Progenitor cell of endocrine pancreas (in vitro differentiated cells): ENCODE results near the gene LRMDA. TPM values are rescaled to one million over a fixed set of nuclear protein-coding genes. Genes with fewer than 3 reads are reported as not detected.

ENCODE experiments used
- DNase-seq: peaks from one replicate; pipeline ENCODE4 v3.0.0; 2021; ENCODE audit warnings: low spot score; ENCODE audit not compliant: unreplicated experiment
- H3K27ac Mint-ChIP-seq: 2 replicates; pipeline ENCODE4 v1.8.0; 2021; ENCODE audit warnings: mild to moderate bottlenecking, moderate library complexity, mixed read lengths
- H3K27me3 Mint-ChIP-seq: 2 replicates; pipeline ENCODE4 v1.8.0; 2021; ENCODE audit warnings: mixed read lengths
- H3K36me3 Mint-ChIP-seq: 2 replicates; pipeline ENCODE4 v1.8.0; 2022; ENCODE audit warnings: mixed read lengths; ENCODE audit not compliant: insufficient read depth
- H3K4me1 Mint-ChIP-seq: 2 replicates; pipeline ENCODE4 v1.8.0; 2021; ENCODE audit warnings: low read depth, mixed read lengths
- H3K4me3 Mint-ChIP-seq: 2 replicates; pipeline ENCODE4 v1.8.0; 2021; ENCODE audit warnings: low read depth, mild to moderate bottlenecking, moderate library complexity, mixed read lengths
- H3K9me3 Mint-ChIP-seq: 2 replicates; pipeline ENCODE4 v1.8.0; 2021; ENCODE audit warnings: low read depth, mixed read lengths
- total RNA-seq: library from RNA; stranded (reverse); gene quantifications from 2 replicates; pipeline ENCODE4 v1.2.1, GENCODE V29; 2021
- TF ChIP-seq, protein P1 (sequence below): fragments of 200-600 bp; sonication (generic); IDR thresholded peaks from one replicate; pipeline ENCODE4 v1.5.0; 2021; ENCODE audit warnings: antibody characterized with exemption, mild to moderate bottlenecking; ENCODE audit not compliant: unreplicated experiment

Gene LRMDA
- total RNA-seq, 1 donor from 2014 or later, result 6.5 TPM

- Mint-ChIP-seq H3K27ac (no peak overlapping the region), H3K9me3 (peaks cover 13% of the 10 kb centered on the region)
- TF ChIP-seq, protein P1, sequence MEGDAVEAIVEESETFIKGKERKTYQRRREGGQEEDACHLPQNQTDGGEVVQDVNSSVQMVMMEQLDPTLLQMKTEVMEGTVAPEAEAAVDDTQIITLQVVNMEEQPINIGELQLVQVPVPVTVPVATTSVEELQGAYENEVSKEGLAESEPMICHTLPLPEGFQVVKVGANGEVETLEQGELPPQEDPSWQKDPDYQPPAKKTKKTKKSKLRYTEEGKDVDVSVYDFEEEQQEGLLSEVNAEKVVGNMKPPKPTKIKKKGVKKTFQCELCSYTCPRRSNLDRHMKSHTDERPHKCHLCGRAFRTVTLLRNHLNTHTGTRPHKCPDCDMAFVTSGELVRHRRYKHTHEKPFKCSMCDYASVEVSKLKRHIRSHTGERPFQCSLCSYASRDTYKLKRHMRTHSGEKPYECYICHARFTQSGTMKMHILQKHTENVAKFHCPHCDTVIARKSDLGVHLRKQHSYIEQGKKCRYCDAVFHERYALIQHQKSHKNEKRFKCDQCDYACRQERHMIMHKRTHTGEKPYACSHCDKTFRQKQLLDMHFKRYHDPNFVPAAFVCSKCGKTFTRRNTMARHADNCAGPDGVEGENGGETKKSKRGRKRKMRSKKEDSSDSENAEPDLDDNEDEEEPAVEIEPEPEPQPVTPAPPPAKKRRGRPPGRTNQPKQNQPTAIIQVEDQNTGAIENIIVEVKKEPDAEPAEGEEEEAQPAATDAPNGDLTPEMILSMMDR, result no peak
These were observed 93.6 kb downstream of the LRMDA start for GRCh38 chr10:75525067-75525466.

DNA sequence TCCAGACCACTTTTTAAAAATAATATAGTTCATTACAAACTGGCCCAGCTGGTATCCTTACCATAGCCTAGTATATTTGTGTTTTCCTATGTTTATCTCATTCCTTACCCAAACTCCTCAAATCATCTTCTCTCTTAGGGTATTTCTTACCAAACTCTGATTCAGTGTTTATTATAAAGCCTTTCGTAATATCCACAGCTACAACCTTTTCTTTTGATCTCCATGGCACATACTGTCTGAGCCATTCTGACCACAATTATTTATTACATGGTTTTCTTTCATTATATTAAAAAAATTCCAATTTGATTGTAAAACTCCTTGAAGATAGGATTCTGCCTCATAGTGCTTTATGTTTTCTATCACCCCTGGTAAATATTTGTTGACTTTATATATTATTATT lies 94.2 kb downstream of the LRMDA start:
- Mint-ChIP-seq H3K27me3 (peaks cover 5% of the 10 kb centered on the region), H3K27ac (no peak overlapping the region), H3K4me3 (no peak overlapping the region), H3K36me3 (peaks cover 1% of the 10 kb centered on the region), H3K9me3 (peaks cover 7% of the 10 kb centered on the region), H3K4me1 (peaks cover 11% of the 10 kb centered on the region)
- DNase-seq, result no peak
- TF ChIP-seq, protein P1, result no peak

More at GRCh38 chr10:75525067-75525466, 93.6 kb downstream of the LRMDA start:
- peaks cover 5% of the 10 kb centered on the region for H3K27me3 Mint-ChIP-seq
- peaks cover 11% of the 10 kb centered on the region for H3K4me1 Mint-ChIP-seq
- H3K36me3 Mint-ChIP-seq, result peaks cover 6% of the 10 kb centered on the region
- DNase-seq, result no peak
- H3K4me3 Mint-ChIP-seq, result no peak overlapping the region

DNA sequence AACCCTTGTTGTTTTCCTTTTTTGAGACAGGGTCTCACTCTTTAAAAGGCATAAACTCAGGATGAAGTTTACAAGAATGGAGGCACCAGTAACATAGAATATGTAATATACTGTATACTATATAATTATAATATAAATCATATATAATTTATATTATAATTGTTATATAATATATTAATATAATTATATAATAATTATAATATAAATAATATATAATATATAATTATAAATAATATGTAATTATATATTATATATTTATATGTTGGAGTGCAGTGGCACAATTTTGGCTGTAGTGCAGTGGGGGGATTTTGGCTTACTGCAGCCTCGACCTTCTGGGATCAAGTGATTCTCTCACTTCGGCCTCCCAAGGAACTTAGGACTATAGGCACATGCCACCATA lies 96.1 kb downstream of the LRMDA start:
- Mint-ChIP-seq H3K27me3 (peaks cover 8% of the 10 kb centered on the region), H3K4me3 (no peak overlapping the region), H3K4me1 (peaks cover 3% of the 10 kb centered on the region), H3K9me3 (peaks cover 5% of the 10 kb centered on the region), H3K36me3 (no peaks in the 10 kb centered on the region), H3K27ac (no peak overlapping the region)
- TF ChIP-seq, protein P1, result no peak
- DNase-seq, result no peak

DNA sequence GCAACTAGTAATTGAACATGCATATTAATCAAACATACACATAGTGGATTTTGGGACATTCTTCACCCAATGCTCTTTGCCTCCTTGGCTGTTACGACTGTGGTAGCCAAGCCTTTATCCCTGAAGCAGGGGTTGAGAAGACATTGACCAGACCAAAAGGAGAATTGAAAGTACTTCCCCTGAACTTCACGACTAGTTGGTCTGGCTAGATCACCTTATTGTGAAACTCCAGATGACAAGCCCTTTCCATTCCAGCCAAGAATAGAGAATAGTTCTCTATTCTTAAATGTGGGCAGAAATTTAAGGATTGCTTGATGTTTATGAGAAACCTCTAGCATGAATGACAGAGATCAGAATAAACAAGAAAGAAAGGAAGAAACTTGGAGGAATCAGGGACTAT lies 97.0 kb downstream of the LRMDA start:
- DNase-seq, result no peak
- H3K27me3 Mint-ChIP-seq, result peaks cover 8% of the 10 kb centered on the region
- no peak overlapping the region for H3K27ac Mint-ChIP-seq
- H3K9me3 Mint-ChIP-seq, result peaks cover 5% of the 10 kb centered on the region
- H3K4me1 Mint-ChIP-seq, result peaks cover 3% of the 10 kb centered on the region
- H3K4me3 Mint-ChIP-seq, result no peak overlapping the region
- TF ChIP-seq, protein P1, result no peak
- H3K36me3 Mint-ChIP-seq, result no peaks in the 10 kb centered on the region

GRCh38 chr10:75530299-75530698 lies 98.9 kb downstream of the LRMDA start:
- DNase-seq, result no peak

More at GRCh38 chr10:75530299-75530698, 98.9 kb downstream of the LRMDA start:
- H3K36me3 Mint-ChIP-seq, result no peaks in the 10 kb centered on the region
- H3K9me3 Mint-ChIP-seq, result peaks cover 5% of the 10 kb centered on the region
- H3K4me1 Mint-ChIP-seq, result peaks cover 2% of the 10 kb centered on the region
- TF ChIP-seq, protein P1, result no peak
- no peak overlapping the region for H3K4me3 Mint-ChIP-seq
- H3K27me3 Mint-ChIP-seq, result peaks cover 16% of the 10 kb centered on the region
- H3K27ac Mint-ChIP-seq, result no peak overlapping the region
